ENCODE data around the gene SYT1.
A peak's percentile ranks its signal among the peaks of the same experiment; 100 is the strongest.

SYT1 gene

GRCh38 chr12:79236920-79237319, 372.3 kb downstream of the SYT1 start:
- DNase-seq: no peak

- no peak for DNase-seq
Observed at GRCh38 chr12:79238246-79238645, 373.7 kb downstream of the SYT1 start.

- no peak for DNase-seq
Observed at GRCh38 chr12:79247494-79247893, 382.9 kb downstream of the SYT1 start.

GRCh38 chr12:79250186-79250585, 385.6 kb downstream of the SYT1 start:
- DNase-seq: peak; percentile 12

GRCh38 chr12:79250960-79251755, 386.6 kb downstream of the SYT1 start:
- DNase-seq: no peak

- DNase-seq: no peak
Observed at GRCh38 chr12:79252358-79253075, 387.9 kb downstream of the SYT1 start.

- no peak for DNase-seq
Observed at GRCh38 chr12:79255288-79255687, 390.7 kb downstream of the SYT1 start.

GRCh38 chr12:79260923-79261322, 396.3 kb downstream of the SYT1 start:
- DNase-seq: no peak

GRCh38 chr12:79262938-79263337, 398.4 kb downstream of the SYT1 start:
- DNase-seq: no peak

- DNase-seq: no peak
Observed at GRCh38 chr12:79266343-79267144, 402.0 kb downstream of the SYT1 start.

GRCh38 chr12:79267580-79267979, 403.0 kb downstream of the SYT1 start:
- DNase-seq: no peak

- no peak for DNase-seq
Observed at GRCh38 chr12:79274501-79275064, 410.0 kb downstream of the SYT1 start.

- DNase-seq: no peak
Observed at GRCh38 chr12:79275631-79276030, 411.1 kb downstream of the SYT1 start.

GRCh38 chr12:79283364-79283763, 418.8 kb downstream of the SYT1 start:
- DNase-seq: no peak

- no peak for DNase-seq
Observed at GRCh38 chr12:79288911-79289310, 424.3 kb downstream of the SYT1 start.

- DNase-seq: no peak
Observed at GRCh38 chr12:79291711-79292110, 427.1 kb downstream of the SYT1 start.

- DNase-seq: no peak
Observed at GRCh38 chr12:79294590-79294989, 430.0 kb downstream of the SYT1 start.

GRCh38 chr12:79295572-79295971, 431.0 kb downstream of the SYT1 start:
- DNase-seq: no peak

- no peak for DNase-seq
Observed at GRCh38 chr12:79296133-79296532, 431.6 kb downstream of the SYT1 start.

GRCh38 chr12:79296871-79297270, 432.3 kb downstream of the SYT1 start:
- DNase-seq: no peak

GRCh38 chr12:79298506-79298905, 433.9 kb downstream of the SYT1 start:
- DNase-seq: peak; percentile 5

- no peak for DNase-seq
Observed at GRCh38 chr12:79299447-79300198, 435.0 kb downstream of the SYT1 start.
